Left ventricle myocardium inferior (tissue), 1 donor: ENCODE results near the gene RING1. TPM values are rescaled to one million over a fixed set of nuclear protein-coding genes. Genes with fewer than 3 reads are reported as not detected.

Experiments
- DNase-seq: peaks from one replicate; pipeline ENCODE4 v3.0.0-alpha.2; 2020
- H3K27ac ChIP-seq: fragments of 200-600 bp; replicated peaks from 2 replicates; pipeline ENCODE4 v1.8.0; 2021
- H3K27me3 ChIP-seq: fragments of 200-600 bp; 2 replicates; pipeline ENCODE4 v1.8.0; 2021; ENCODE audit warnings: low read depth
- H3K36me3 ChIP-seq: fragments of 200-600 bp; 2 replicates; pipeline ENCODE4 v1.8.0; 2021
- H3K4me1 ChIP-seq: fragments of 200-600 bp; 2 replicates; pipeline ENCODE4 v1.8.0; 2021
- H3K4me3 ChIP-seq: fragments of 200-600 bp; 2 replicates; pipeline ENCODE4 v1.8.0; 2021; ENCODE audit warnings: mild to moderate bottlenecking, moderate library complexity
- H3K9me3 ChIP-seq: fragments of 200-600 bp; replicated peaks from 2 replicates; pipeline ENCODE4 v1.8.0; 2021
- CTCF ChIP-seq: fragments of 200-600 bp; IDR thresholded peaks from 2 replicates; pipeline ENCODE4 v1.8.0; 2021; ENCODE audit warnings: antibody characterized with exemption, mild to moderate bottlenecking, borderline replicate concordance
- intact Hi-C: fragments of 100-400 bp; cut with micrococcal nuclease; formaldehyde crosslinking; loops from one replicate; pipeline ENCODE4 v1.11.0; 2022
- total RNA-seq: library from RNA; stranded (reverse); fragmentation: NEBNext Ultra II Directional; extraction: Animal tissue kit (Norgen Biotek cat#: 25700); gene quantifications from one replicate; pipeline ENCODE4 v1.2.1, GENCODE V29; 2021
- donor health status: DM: no; HTN: yes; CAD: no; lungs with severe emphysema.

RING1 gene
- total RNA-seq, 1 donor from 2014 or later = 28.4 TPM

- intact Hi-C loops = loop anchor here (5.0 kb wide), 2 partner anchors 88 to 128 kb away; no protein-coding TSS in a partner anchor
- Histone ChIP-seq H3K4me1 (peaks cover 30% of the 10 kb centered on the region), H3K36me3 (peaks cover 23% of the 10 kb centered on the region), H3K27ac (peak overlapping the region; percentile 96), H3K27me3 (peaks cover 6% of the 10 kb centered on the region), H3K4me3 (peak overlapping the region; percentile 72), H3K9me3 (no peaks in the 10 kb centered on the region)
- no peak for DNase-seq
- TF ChIP-seq CTCF = no peak
Measured at GRCh38 chr6:33249732-33250630, 41.7 kb downstream of the RING1 start.

- no peaks in the 10 kb centered on the region for H3K27me3 ChIP-seq
- no peak for TF ChIP-seq CTCF
- H3K4me3 ChIP-seq = no peak overlapping the region
- DNase-seq = no peak
- H3K9me3 ChIP-seq = no peaks in the 10 kb centered on the region
- intact Hi-C loops = no loop called here
- H3K4me1 ChIP-seq = peaks cover 30% of the 10 kb centered on the region
- H3K36me3 ChIP-seq = peaks cover 23% of the 10 kb centered on the region
- H3K27ac ChIP-seq = peak overlapping the region; percentile 96
Measured at GRCh38 chr6:33250731-33251130, 42.4 kb downstream of the RING1 start.

- Histone ChIP-seq H3K4me1 (peaks cover 30% of the 10 kb centered on the region), H3K4me3 (no peak overlapping the region), H3K27ac (no peak overlapping the region), H3K36me3 (peaks cover 25% of the 10 kb centered on the region), H3K9me3 (no peaks in the 10 kb centered on the region), H3K27me3 (no peaks in the 10 kb centered on the region)
- no peak for DNase-seq
- no peak for TF ChIP-seq CTCF
- intact Hi-C loops = no loop called here
Measured at GRCh38 chr6:33251395-33252012, 43.2 kb downstream of the RING1 start.

- Histone ChIP-seq H3K4me3 (no peak overlapping the region), H3K36me3 (peaks cover 38% of the 10 kb centered on the region), H3K27ac (no peak overlapping the region), H3K4me1 (peaks cover 28% of the 10 kb centered on the region), H3K9me3 (no peaks in the 10 kb centered on the region), H3K27me3 (no peaks in the 10 kb centered on the region)
- no peak for DNase-seq
- intact Hi-C loops = no loop called here
- TF ChIP-seq CTCF = no peak
Measured at GRCh38 chr6:33252759-33253158, 44.5 kb downstream of the RING1 start.

GRCh38 chr6:33254591-33254990, 46.3 kb downstream of the RING1 start:
- no peak for TF ChIP-seq CTCF
- H3K9me3 ChIP-seq = no peaks in the 10 kb centered on the region
- no peaks in the 10 kb centered on the region for H3K27me3 ChIP-seq
- DNase-seq = no peak
- H3K27ac ChIP-seq = no peak overlapping the region
- intact Hi-C loops = no loop called here
- H3K4me3 ChIP-seq = no peak overlapping the region
- H3K4me1 ChIP-seq = peaks cover 14% of the 10 kb centered on the region
- peaks cover 54% of the 10 kb centered on the region for H3K36me3 ChIP-seq
